GM19467 (cell line): ENCODE measurements around the gene SYK.

Source experiments
- ATAC-seq: cut with Tn5 transposase; IDR thresholded peaks from one replicate; pipeline ENCODE4 v1.9.1; 2021; ENCODE audit warnings: mild to moderate bottlenecking, moderate library complexity; ENCODE audit not compliant: unreplicated experiment

The SYK gene

DNA sequence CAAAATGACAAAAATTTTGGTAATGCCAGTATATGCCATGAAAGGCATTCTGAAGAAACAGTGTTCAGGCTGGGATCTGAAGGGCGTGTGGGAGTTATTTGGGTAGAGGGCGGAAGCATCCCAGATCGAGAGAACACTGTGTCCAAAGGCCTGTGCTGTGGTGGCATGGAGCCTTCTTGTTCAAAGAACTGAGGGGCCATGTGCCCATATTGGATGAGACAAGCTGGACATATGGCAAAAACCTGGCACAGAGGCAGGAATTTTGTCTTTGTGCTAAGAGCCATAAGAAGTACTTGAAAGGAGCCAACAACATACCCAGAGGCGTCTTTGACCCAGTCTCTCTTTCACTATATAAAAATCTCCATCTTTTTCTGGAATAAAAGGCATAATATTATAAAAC lies 128.0 kb downstream of the SYK start:
- ATAC-seq, result no peak

DNA sequence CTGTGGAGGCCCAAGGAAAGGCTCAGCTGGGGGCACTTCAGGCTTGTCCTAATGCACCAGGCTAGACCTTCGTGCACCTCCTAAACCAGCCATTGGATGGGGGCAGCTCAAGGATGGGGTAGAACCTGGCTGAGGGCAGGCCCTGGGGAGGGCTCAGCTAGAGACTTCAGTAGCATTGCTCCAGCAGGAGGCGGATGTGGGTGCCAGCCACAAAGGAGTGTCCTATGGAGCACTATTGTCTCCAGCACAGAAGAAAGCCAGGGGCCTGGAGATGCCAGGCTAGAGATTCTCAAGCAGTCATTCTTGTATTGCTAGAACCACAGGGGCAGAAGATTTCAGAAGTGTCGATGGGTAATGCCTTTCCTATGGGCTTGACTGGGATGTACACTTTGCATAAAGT lies 131.8 kb downstream of the SYK start:
- ATAC-seq, result no peak

DNA sequence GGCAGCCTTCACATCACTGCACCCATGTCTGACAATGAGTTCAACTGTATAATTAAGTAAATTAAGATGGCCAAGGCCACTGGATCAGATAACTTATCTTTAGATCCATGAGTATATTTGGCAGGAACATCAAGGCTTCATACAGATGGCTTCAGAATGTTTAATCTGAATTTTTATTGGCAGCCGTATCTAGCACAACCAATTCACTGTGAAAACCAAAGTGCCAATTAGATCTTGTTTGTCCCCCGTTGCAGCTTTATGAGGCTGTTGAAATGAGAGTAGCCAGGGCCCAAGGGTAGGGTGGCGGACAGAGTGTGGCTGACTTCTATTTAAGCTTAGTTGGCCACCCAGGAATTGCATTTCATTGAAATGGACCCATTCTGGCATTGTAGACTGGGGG lies 137.7 kb downstream of the SYK start:
- ATAC-seq, result no peak

DNA sequence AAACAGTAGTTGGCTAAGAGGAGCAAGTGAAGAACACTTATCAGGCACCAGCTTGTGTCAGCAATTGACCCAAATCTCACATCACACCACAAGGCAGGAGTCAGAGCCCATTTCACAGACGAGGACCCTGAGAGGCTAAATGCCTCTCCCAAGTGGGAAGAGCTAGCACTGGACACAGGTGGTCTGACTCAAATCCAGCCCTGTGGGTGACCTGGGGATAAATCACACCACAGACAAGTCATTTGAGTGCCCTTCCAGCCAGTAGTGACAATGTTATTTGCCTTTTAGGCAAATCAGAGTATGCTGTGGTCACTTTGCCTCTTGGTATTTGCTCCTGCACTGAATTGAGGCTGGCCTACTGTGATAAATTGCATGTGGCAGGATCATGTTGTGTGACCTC lies 138.7 kb downstream of the SYK start:
- no peak for ATAC-seq

DNA sequence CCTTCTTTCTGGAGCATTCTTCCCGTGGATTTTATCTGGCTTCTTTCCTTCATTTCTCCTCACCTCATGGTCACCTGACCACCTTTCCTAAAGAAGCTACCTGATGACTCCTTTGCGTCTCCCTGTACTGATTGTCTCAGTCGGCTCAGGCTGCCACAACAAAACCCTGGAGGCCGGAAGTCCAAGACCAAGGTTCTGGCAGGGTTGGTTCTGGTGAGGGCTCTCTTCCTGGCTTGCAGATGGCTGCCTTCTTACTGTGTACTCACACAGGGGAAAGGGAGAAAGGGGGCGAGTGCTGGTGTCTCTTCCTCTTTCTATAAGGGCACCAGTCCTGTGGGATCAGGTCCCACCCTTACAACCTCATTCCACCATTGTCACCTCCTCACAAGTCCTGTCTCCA lies 140.0 kb downstream of the SYK start:
- no peak for ATAC-seq

DNA sequence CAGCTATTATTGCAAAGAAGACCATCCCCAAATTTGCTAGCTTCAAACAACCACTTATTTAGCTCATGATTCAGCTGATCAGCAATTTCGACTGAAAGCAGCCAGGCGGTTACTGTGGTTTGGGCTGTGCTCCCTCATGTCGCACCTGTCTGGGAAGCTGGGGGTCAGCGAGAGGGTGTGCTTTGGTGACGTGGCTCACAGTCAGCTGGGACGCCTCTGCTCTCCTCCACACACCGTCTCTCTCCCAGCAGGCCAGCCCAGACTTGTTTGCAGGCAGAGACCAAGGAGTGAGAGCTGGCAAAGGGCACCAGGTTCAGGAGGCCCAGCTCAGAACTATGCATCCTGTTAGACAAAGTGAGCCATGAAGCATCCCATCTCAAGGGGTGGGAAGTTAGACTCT lies 140.9 kb downstream of the SYK start:
- no peak for ATAC-seq

DNA sequence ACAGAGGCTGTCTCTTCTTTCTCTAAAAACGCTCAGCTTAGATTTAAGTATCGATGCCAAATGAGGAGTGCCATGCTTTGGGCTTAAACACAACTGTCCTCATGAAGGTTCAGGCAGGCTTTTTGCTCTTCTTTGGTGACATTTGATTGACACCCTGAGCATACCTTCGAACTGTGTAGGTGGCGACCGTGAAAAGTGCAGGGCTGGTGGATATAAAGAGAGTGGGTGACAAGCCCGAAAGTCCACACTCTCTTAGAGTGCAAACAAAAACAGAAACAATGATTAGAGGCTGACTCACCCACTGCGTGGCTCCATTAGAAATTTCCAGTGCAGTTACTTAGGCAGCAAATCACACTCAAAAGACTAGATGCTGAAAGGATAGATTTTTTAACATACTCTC lies 141.7 kb downstream of the SYK start:
- ATAC-seq, result no peak

DNA sequence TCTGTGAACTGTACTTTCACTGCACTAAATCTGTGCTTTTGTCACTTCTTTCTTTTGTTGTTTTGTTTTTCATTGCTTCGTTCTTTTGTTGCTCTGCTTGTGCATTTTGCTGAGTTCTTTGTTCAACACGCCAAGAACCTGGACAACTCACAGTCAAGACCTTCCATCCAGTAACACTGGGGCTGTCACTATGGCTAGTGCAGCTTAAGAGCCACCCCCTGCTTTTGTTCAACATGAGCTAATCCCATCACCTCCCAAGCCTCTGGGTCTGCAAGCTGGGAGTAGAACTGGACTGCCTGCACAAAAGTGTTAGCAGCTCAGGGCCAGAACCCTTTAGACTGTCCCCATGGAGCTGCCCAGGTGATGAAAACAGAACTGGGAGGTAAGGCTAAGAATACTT lies 143.7 kb downstream of the SYK start:
- no peak for ATAC-seq

DNA sequence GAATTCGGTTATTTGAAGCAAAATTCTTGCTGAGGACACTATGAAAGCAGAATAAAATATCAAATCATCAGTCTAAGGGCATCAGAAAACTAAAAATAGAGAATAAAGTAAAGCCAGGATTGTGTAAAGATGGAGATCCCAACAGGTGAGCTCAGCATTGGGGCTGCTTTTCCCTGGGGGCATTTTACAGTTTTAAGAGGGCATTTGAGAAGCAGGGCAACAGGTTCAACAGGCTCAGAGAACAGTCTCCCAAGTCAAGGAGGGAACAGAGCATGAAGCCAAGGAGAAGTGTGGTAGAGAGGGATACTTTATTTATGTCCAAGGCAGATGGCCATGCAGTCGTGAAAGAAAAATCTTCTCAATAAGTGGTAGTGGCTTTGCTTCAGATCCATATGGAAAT lies 145.4 kb downstream of the SYK start:
- ATAC-seq, result no peak
